NCI-H2196 (cell line): Measurements from ENCODE around the gene RPS15.
"Not testable (repeated sequence)": the region's sequence is repeated elsewhere in the genome, so short reads cannot be mapped to it uniquely, and the experiment has no call there.

ENCODE experiments used
- DNase-seq: peaks from one replicate; lab custom pipeline; 2025; ENCODE audit not compliant: unreplicated experiment; lab: John Stamatoyannopoulos, UW

Gene RPS15

GRCh38 chr19:1433119-1434039 is 4.8 kb upstream of the RPS15 start:
- DNase-seq: no peak

- no peak for DNase-seq
These were observed 4.2 kb upstream of the RPS15 start for GRCh38 chr19:1434040-1434366.

GRCh38 chr19:1434577-1435060 is 3.6 kb upstream of the RPS15 start:
- DNase-seq: no peak

GRCh38 chr19:1435378-1435989 is 2.7 kb upstream of the RPS15 start:
- no peak for DNase-seq

- DNase-seq: no peak
These were observed 587 bp upstream of the RPS15 start for GRCh38 chr19:1437609-1438008.

GRCh38 chr19:1438933-1439354 is 748 bp downstream of the RPS15 start:
- no peak for DNase-seq

GRCh38 chr19:1439525-1440417 is 1.6 kb downstream of the RPS15 start:
- DNase-seq: not testable (repeated sequence)

GRCh38 chr19:1440418-1440801 is 2.2 kb downstream of the RPS15 start:
- no peak for DNase-seq

GRCh38 chr19:1441022-1441426 is 2.8 kb downstream of the RPS15 start:
- no peak for DNase-seq

- no peak for DNase-seq
These were observed 3.7 kb downstream of the RPS15 start for GRCh38 chr19:1441677-1442438.

GRCh38 chr19:1445185-1445931 is 7.2 kb downstream of the RPS15 start:
- peak; percentile 82 for DNase-seq

- peak; percentile 84 for DNase-seq
These were observed 7.9 kb downstream of the RPS15 start for GRCh38 chr19:1445932-1446712.

GRCh38 chr19:1446713-1447481 is 8.7 kb downstream of the RPS15 start:
- no peak for DNase-seq

- DNase-seq: no peak
These were observed 9.3 kb downstream of the RPS15 start for GRCh38 chr19:1447504-1447903.

- no peak for DNase-seq
These were observed 9.7 kb downstream of the RPS15 start for GRCh38 chr19:1447944-1448343.

GRCh38 chr19:1449467-1450442 is 11.6 kb downstream of the RPS15 start, which contains the start of gene APC2:
APC2 (plus strand) TSS chr19:1450121; CDS start chr19:1453002, 2,881 bp downstream.
- DNase-seq: peak; percentile 73
